Smooth muscle cell of the brain vasculature (primary cell): Measurements from ENCODE around the gene SAP25.

Experiments
- DNase-seq: peaks from one replicate; pipeline ENCODE4 v3.0.0-alpha.2; 2012; ENCODE audit warnings: low read depth, low spot score

The SAP25 gene

GRCh38 chr7:100573691-100574361, at the start of gene SAP25:
SAP25 (minus strand) TSS chr7:100573900; CDS start chr7:100573742, 158 bp downstream.
- no peak for DNase-seq

DNA sequence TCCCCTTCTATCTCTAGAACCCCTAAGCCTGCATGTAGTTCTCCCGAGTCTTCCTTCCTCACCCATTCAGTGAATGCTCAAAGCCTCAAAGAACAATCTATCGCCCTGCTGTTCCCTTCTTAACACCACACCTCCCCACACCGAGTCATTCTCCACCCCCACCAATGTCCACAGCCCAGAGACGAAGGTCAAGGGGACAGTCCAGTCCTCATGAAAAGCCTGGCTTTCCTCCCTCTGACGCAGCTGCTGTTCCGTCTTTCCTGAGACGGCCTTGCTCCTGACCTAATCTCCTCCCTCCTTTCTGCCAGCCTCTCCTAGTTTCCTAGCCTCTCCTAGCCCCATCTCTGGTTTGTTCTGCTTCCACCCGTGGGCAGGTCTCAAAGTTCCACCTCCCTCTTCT, 47.9 kb upstream of the SAP25 start:
- DNase-seq, result no peak

DNA sequence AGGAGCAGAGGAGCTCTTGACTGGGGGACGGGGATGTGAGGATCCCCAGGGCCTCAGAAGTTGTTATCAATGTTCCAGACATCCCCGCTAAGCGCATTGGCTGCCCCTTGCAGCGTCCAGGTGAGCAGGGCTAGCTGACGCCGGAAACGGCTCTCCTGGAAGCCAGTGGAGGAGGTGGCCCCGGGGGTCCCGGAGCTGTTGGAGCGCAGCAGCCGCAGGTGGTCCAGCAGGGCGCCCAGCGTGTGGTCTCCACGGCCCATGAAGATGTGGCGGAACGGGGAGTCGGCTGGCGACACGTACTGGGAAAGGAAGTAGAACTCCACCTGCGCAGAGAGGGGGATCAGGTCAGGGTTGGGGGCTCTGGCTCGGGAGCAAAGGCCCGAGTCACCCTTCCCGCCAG, 47.1 kb upstream of the SAP25 start:
- DNase-seq, result no peak

GRCh38 chr7:100620239-100620638, 46.5 kb upstream of the SAP25 start:
- DNase-seq, result no peak

DNA sequence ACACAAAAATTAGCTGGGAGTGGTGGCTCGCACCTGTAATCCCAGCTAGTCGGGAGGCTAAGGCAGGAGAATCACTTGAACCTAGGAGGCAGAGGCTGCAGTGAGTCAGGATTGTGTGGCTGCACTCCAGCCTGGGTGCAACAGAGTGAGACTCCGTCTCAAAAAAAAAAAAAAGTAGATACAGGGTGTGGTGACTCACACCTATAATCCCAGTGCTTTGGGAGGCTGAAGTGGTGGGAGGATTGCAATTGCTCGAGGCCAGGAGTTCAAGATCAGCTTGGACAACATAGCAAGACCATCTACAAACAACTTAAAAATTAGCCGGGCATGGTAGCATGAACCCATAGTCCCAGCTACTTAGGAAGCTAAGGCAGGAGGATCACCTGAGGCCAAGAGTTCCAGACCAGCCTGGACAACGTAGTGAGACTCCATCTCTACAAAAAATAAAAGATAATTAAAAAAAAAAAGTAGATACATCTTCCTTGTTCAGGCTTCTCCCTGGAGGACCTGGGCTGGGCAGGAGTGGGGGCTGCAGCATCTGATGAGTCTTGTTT, 40.7 kb upstream of the SAP25 start:
- no peak for DNase-seq

- DNase-seq, result no peak
These were observed 39.9 kb upstream of the SAP25 start for GRCh38 chr7:100613412-100614175.

DNA sequence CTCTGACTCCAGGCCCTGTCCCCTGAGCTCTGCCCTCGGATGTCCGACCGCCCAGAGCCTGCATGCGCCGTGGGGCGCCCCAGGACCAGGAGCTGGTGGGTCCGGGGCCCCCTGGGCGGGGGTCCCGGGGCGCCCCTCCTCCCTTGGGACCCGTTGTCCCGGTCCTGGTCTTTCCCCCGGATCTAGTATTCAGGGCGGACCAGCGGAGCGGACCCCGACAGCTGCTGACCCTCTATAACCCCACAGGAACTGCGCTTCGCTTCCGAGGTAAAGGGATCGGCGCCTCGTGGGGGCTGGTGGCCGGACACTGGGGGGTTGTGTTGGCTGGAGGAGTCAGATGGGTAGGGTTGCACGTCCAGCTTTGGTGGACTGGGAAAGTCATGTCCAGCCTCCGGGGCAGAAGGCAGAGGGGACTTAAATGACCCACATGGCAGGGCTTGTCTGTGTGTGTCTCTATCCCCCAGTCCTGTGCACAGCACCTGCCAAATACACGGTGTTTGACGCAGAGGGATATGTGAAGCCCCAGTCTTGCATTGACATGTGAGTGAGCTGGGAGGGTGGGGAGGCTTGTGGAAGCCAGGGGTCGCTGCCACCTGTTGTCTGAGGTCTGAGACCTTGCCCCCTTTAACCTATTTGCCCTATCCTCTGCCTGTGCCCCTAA, 39.2 kb upstream of the SAP25 start:
- no peak for DNase-seq

GRCh38 chr7:100611983-100612729, 38.5 kb upstream of the SAP25 start, which contains the start of gene MOSPD3:
MOSPD3 (plus strand) TSS chr7:100612540; CDS start chr7:100612792, 252 bp downstream.
- DNase-seq, result peak; percentile 99

DNA sequence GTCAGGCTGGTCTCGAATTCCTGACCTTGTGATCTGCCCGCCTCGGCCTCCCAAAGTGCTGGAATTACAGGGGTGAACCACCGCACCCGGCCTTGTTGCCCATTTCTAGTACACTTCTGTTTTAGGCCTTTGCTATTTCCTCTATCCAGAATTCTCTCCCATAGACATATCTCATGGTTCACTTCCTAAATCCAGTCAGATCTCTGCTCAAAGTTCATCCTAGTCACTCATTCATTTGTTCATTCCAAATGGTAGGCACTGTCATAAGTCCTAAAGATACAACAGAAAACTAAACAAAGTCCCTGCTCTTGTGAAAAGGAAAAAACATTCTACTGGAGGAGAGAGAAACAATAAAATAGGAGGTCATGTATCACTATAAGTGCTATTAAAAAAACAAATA, 36.3 kb upstream of the SAP25 start:
- no peak for DNase-seq

DNA sequence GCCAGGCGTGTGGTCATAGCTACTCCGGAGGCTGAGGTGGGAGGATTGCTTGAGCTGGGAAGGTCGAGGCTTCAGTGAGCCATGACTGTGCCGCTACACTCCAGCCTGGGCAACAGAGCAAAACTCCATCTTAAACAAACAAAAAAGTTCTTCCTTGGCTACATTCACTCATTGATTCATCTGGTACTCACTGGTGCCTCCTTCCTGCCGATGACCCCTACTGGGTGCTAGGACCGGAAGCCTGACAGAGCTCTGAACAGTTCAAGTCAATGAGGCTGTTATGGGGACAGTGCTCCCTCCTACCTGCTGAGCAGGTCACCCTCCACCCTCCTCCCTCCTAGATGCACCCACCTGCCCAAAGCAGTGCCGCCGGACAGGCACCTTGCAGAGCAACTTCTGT, 33.4 kb upstream of the SAP25 start:
- DNase-seq, result no peak

DNA sequence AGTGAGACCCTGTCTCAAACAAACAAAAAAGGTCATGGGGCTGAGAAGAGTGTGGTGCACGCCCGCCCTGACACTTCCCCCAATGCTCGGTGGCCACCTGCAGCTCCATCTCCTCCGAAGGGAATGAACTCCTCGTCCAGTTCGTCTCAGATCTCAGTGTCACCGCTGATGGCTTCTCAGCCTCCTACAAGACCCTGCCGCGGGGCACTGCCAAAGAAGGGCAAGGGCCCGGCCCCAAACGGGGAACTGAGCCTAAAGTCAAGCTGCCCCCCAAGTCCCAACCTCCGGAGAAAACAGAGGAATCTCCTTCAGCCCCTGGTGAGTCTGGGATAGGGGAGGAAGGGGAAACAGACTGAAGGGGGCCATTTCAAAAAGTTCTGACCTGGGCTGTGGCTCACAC, 32.6 kb upstream of the SAP25 start:
- DNase-seq, result no peak

DNA sequence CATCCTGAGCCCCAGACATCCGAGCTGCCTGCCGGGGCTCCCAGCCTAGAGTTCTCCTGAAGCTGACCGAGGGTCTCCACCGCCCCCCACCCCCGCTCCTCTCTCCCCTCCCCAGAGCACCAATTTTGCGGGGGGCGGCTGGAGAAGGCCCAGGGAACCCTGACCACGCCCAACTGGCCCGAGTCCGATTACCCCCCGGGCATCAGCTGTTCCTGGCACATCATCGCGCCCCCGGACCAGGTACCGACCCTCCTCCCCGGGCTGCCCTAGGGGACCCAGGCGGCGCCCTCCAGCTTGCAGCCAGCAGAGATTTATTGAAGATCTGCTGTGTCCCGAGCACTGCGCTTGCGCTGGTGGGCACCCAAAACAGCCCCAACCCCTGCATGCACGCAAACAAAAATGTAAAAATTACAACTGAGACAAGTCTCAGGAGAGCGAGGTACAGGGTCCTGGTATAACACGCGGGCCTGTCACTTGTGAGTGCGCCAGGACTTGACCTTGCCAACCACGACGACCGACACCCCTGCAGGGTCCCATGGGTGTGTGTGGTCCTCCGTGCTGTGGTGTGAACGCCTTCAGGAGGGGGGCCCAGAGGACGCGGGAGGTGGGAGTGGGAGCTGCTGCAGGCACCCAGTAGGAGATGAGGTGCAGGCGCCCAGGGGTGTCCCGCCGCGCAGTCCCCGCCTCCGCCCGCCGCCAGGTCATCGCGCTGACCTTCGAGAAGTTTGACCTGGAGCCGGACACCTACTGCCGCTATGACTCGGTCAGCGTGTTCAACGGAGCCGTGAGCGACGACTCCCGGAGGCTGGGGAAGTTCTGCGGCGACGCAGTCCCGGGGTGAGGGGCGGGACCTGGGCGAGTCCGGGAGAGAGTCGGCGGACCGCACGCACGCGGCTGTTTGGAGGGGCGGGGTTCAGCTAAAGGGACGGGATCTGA, 31.5 kb upstream of the SAP25 start:
- DNase-seq, result no peak

DNA sequence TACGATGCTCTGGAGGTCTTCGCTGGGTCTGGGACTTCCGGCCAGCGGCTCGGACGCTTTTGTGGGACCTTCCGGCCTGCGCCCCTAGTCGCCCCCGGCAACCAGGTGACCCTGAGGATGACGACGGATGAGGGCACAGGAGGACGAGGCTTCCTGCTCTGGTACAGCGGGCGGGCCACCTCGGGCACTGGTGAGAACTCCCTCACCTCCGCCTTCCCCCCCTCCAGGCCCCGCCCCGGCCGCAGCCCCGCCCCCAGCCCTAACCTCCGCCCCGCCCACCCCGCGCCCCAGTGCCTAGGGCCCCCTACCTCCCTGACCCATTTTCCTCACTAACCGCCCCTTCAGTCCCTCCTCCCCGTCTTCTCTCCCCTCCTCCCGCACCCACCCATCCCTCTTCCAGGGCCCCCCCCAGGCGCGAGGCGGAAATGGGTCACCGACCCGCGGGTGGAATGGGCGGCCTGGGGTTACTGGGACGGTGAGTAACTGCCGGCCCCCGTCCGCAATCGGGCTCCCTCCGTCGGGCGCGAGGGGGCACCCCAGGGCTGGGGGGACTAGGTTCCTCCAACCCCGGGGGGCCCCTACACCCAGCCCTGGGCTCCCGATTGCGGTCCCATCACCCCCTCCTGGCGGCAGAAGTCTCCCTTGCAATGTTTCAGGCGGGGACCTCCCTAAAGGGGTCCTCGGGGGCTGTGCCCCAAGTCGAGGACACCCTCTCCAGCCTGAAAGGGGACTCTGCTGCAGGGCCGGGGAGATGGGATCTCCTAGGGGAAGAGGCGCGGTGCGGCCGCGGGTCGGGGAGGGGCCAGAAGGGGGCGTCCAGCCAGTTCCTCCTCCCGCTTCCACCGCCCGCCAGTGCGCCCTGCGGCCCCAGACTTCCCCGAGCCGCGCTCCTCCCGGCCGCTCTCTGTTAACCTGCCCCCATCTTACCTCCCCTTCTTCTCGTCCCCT, 30.6 kb upstream of the SAP25 start:
- DNase-seq, result no peak

DNA sequence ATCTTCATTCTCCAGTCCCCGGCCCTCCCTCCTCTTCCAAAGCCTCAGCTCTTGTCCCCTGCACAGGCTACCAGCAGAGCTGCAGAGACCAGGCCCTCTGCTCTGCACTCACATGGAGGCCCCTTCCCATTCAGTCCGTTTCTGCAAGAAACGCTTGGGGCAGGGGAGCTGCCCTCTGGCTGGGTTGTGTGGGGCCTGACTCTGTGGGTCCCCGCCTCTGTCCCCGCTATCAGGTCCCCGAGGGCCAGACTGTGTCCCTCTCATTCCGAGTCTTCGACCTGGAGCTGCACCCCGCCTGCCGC, 30.0 kb upstream of the SAP25 start:
- DNase-seq, result no peak

- no peak for DNase-seq
These were observed 29.4 kb upstream of the SAP25 start for GRCh38 chr7:100602889-100603725.

DNA sequence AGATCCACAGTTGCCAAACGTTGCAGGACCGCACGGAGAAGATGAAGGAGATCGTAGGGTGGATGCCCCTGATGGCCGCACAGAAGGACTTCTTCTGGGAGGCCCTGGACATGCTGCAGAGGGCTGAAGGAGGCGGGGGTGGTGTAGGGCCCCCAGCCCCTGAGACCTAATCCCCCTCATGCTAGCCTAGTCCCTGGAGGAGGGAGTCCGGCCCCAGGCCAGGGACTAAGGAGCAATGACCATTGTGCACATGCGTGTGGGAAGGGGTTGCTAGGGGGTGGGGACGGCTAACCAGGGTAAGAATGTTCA, 27.0 kb upstream of the SAP25 start:
- DNase-seq, result no peak

GRCh38 chr7:100599911-100600729, 26.4 kb upstream of the SAP25 start:
- no peak for DNase-seq

DNA sequence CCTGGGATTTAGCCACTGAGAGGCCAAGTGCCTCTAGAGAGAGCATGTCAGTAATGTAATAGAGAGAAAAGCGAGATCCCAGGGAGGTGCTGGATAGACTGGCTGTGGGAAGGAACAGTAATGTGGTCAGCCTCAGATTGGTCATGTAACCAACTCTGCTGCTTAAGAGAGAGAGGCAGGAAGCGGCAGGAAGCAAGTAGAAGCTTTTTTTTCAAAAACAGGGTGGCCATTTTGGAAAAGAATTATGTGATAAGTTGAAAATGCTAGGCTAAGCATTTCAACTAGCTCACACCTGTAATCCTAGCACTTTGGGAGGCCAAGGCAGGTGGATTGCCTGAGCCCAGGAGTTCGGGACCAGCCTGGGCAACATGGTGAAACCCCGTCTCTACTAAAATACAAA, 24.7 kb upstream of the SAP25 start:
- DNase-seq, result no peak
